Chondrocyte (in vitro differentiated cells): ENCODE measurements around the gene OTOP2. TPM values are rescaled to one million over a fixed set of nuclear protein-coding genes. Genes with fewer than 3 reads are reported as not detected.

Experiments
- DNase-seq: peaks from one replicate; pipeline ENCODE4 v3.0.0; 2021; ENCODE audit warnings: mixed read lengths, low spot score
- H3K27ac Mint-ChIP-seq: one replicate; pipeline ENCODE4 v1.8.0; 2021; ENCODE audit warnings: mild to moderate bottlenecking, moderate library complexity, mixed read lengths; ENCODE audit not compliant: unreplicated experiment
- H3K27me3 Mint-ChIP-seq: 2 replicates; pipeline ENCODE4 v1.8.0; 2021; ENCODE audit warnings: low read depth, mixed read lengths
- H3K36me3 Mint-ChIP-seq: 2 replicates; pipeline ENCODE4 v1.8.0; 2021; ENCODE audit warnings: low read depth, mixed read lengths
- H3K4me1 Mint-ChIP-seq: 2 replicates; pipeline ENCODE4 v1.8.0; 2021; ENCODE audit warnings: low read depth, mild to moderate bottlenecking, mixed read lengths
- H3K4me3 Mint-ChIP-seq: one replicate; pipeline ENCODE4 v1.8.0; 2021; ENCODE audit warnings: mild to moderate bottlenecking, moderate library complexity, mixed read lengths; ENCODE audit not compliant: unreplicated experiment
- H3K9me3 Mint-ChIP-seq: 2 replicates; pipeline ENCODE4 v1.8.0; 2021; ENCODE audit warnings: low read depth, mixed read lengths
- CTCF ChIP-seq: fragments of 200-600 bp; sonication (generic); IDR thresholded peaks from 2 replicates; pipeline ENCODE4 v1.5.0; 2021; ENCODE audit warnings: antibody characterized with exemption, mild to moderate bottlenecking, moderate library complexity
- long read RNA-seq: library from polyadenylated mRNA; stranded (forward); transcript quantifications from one replicate; pipeline ENCODE4 v2.0.0, GENCODE V29; 2021
- total RNA-seq: library from RNA; stranded (reverse); gene quantifications from 3 replicates; pipeline ENCODE4 v1.2.1, GENCODE V29; 2021

Gene OTOP2
- total RNA-seq, result not detected in 3 replicates
- long read RNA-seq, result 0 reads

GRCh38 chr17:74924250-74924948 is at the start of gene OTOP2:
OTOP2 (plus strand) TSS chr17:74924273; CDS start chr17:74924633, 360 bp downstream.
- DNase-seq, result no peak
- Mint-ChIP-seq H3K4me3 (peak within 1 kb of the TSS; percentile 41), H3K27me3 (peaks cover 54% of the 10 kb centered on the region), H3K9me3 (no peaks in the 10 kb centered on the region), H3K27ac (no peak within 1 kb of the TSS), H3K36me3 (no peaks in the 10 kb centered on the region), H3K4me1 (no peaks in the 10 kb centered on the region)
- no peak for TF ChIP-seq CTCF

GRCh38 chr17:74874615-74875037 is 49.4 kb upstream of the OTOP2 start:
- Mint-ChIP-seq H3K27ac (no peak overlapping the region), H3K27me3 (peaks cover 11% of the 10 kb centered on the region), H3K9me3 (no peaks in the 10 kb centered on the region), H3K4me3 (no peak overlapping the region), H3K4me1 (peaks cover 24% of the 10 kb centered on the region), H3K36me3 (no peaks in the 10 kb centered on the region)
- DNase-seq, result no peak
- no peak for TF ChIP-seq CTCF

- H3K9me3 Mint-ChIP-seq, result no peaks in the 10 kb centered on the region
- no peaks in the 10 kb centered on the region for H3K36me3 Mint-ChIP-seq
- H3K27me3 Mint-ChIP-seq, result peaks cover 12% of the 10 kb centered on the region
- TF ChIP-seq CTCF, result no peak
- no peak for DNase-seq
- H3K4me3 Mint-ChIP-seq, result no peak overlapping the region
- peaks cover 24% of the 10 kb centered on the region for H3K4me1 Mint-ChIP-seq
- H3K27ac Mint-ChIP-seq, result no peak overlapping the region
These were observed 48.7 kb upstream of the OTOP2 start for GRCh38 chr17:74875155-74875976.

- H3K27me3 Mint-ChIP-seq, result peaks cover 19% of the 10 kb centered on the region
- no peak overlapping the region for H3K27ac Mint-ChIP-seq
- H3K4me1 Mint-ChIP-seq, result peaks cover 22% of the 10 kb centered on the region
- H3K36me3 Mint-ChIP-seq, result no peaks in the 10 kb centered on the region
- DNase-seq, result no peak
- TF ChIP-seq CTCF, result no peak
- H3K4me3 Mint-ChIP-seq, result no peak overlapping the region
- no peaks in the 10 kb centered on the region for H3K9me3 Mint-ChIP-seq
These were observed 48.0 kb upstream of the OTOP2 start for GRCh38 chr17:74875977-74876593.
